ENCODE measurements around the gene TRAPPC3. TPM values are rescaled to one million over a fixed set of nuclear protein-coding genes. Genes with fewer than 3 reads are reported as not detected.

The TRAPPC3 gene
- total RNA-seq, 1 experiment from 2014 or later = 64.6 TPM

GRCh38 chr1:36187800-36188593 lies 38.7 kb upstream of the TRAPPC3 start (continued):
- TF ChIP-seq ZFX (IDR thresholded peaks at IDR 0.05) (no peak), POLR2AphosphoS5 (IDR thresholded peaks at IDR 0.05; ENCODE audit: low read depth, low read length) (0 out of 2 replicates have a peak, but pooled peaks have one; percentile 24), CEBPB (IDR thresholded peaks at IDR 0.05; ENCODE audit: low read depth) (no peak), SRF (IDR thresholded peaks at IDR 0.05; ENCODE audit: low read depth) (no peak), POLR2A (IDR thresholded peaks at IDR 0.05; ENCODE audit: borderline replicate concordance, extremely low read depth, insufficient read depth, insufficient read length) (no peak), RAD21 (IDR thresholded peaks at IDR 0.05; ENCODE audit: low read depth) (peak; percentile 99)

GRCh38 chr1:36183309-36183856 lies 34.1 kb upstream of the TRAPPC3 start:
- H3K4me2 ChIP-seq (ENCODE audit: low read length) = no peak overlapping the region
- no peak overlapping the region for H3K4me3 ChIP-seq (replicated peaks in 1 of 2; ENCODE audit: low read depth in 1 of 2, low read length in 2 of 2)
- H4K20me1 ChIP-seq (ENCODE audit: insufficient read depth) = no peaks in the 10 kb centered on the region
- no peak for ATAC-seq
- BruUV-seq (replicated peaks) = no TSS peak
- CTCF ChIA-PET = interaction anchor here (1.2 kb wide), 1 partner anchor 34 kb away, joined by 4 read pairs; the partner anchor contains the start of gene TRAPPC3
- no peak for DNase-seq (ENCODE audit: low read depth, low spot score)
- no peak overlapping the region for H3K9ac ChIP-seq (ENCODE audit: low read length)
- H3K27me3 ChIP-seq (ENCODE audit: insufficient read depth, low read length) = no peaks in the 10 kb centered on the region
- peaks cover 14 to 24% of the 10 kb centered on the region in 2 experiments; a peak in 3 of 4 replicates for H3K36me3 ChIP-seq (ENCODE audit: control insufficient read depth in 1 of 2, insufficient read depth in 2 of 2, low read length in 2 of 2)
- H3K9me3 ChIP-seq (ENCODE audit: control insufficient read depth in 1 of 2, insufficient read depth in 1 of 2, low read depth in 1 of 2, low read length in 2 of 2) = no peaks in the 10 kb centered on the region
- intact Hi-C loops (cut with micrococcal nuclease) = no loop called here
- RAD21 ChIA-PET (ENCODE audit: low non-redundant PET in 1 of 2, low total read pairs in 2 of 2, uncharacterized antibody in 2 of 2, unreplicated experiment in 2 of 2) = no interaction called here
- no peaks in the 10 kb centered on the region for H3K79me2 ChIP-seq (ENCODE audit: insufficient read depth, low read length)
- peaks cover 4 to 18% of the 10 kb centered on the region in 2 experiments; a peak in 3 of 4 replicates for H3K4me1 ChIP-seq (ENCODE audit: control insufficient read depth in 1 of 2, insufficient read depth in 2 of 2, low read length in 2 of 2)
- TF ChIP-seq EGR1 (IDR thresholded peaks at IDR 0.05; ENCODE audit: low read depth) (no peak), ZFX (IDR thresholded peaks at IDR 0.05) (no peak), REST (IDR thresholded peaks at IDR 0.05; ENCODE audit: low read depth) (no peak), SP1 (IDR thresholded peaks at IDR 0.05; ENCODE audit: low read depth) (no peak), POLR2AphosphoS5 (IDR thresholded peaks at IDR 0.05; ENCODE audit: low read depth, low read length) (no peak), ZNF274 (IDR thresholded peaks at IDR 0.05; ENCODE audit: low read depth, low read length) (no peak), ATF3 (IDR thresholded peaks at IDR 0.05) (no peak), ELF1 (IDR thresholded peaks at IDR 0.05; ENCODE audit: borderline replicate concordance, low read depth) (no peak), FOSL1 (IDR thresholded peaks at IDR 0.05; ENCODE audit: low read depth) (no peak), MAX (IDR thresholded peaks at IDR 0.05) (no peak), SIN3A (IDR thresholded peaks at IDR 0.05; ENCODE audit: low read depth) (no peak), JUND (IDR thresholded peaks at IDR 0.05) (no peak), EZH2 (IDR thresholded peaks at IDR 0.05) (no peak)
- no peak overlapping the region for H3K27ac ChIP-seq (ENCODE audit: low read depth, low read length)
- H3K9me2 ChIP-seq (ENCODE audit: insufficient read depth) = no peaks in the 10 kb centered on the region
- H2AFZ ChIP-seq (ENCODE audit: low read depth, low read length, poor library complexity, severe bottlenecking) = no peak overlapping the region
- POLR2A ChIA-PET = no interaction called here
